Measurements from ENCODE around the gene GALNT14. TPM values are rescaled to one million over a fixed set of nuclear protein-coding genes. Genes with fewer than 3 reads are reported as not detected.

The GALNT14 gene
- total and polyA plus RNA-seq, 2 of the 13 experiments (the other 11 are each of a cell fraction or from before 2014, with no cell fraction given), result not detected

GRCh38 chr2:30974554-30974953 lies 163.7 kb downstream of the GALNT14 start (continued):
- TF ChIP-seq AGO2 (optimal IDR thresholded peaks at IDR 0.05; ENCODE audit: low read depth, low read length) (no peak), HOXA5 (CRISPR knock-in tag; IDR thresholded peaks at IDR 0.05) (no peak), ZBTB20 (CRISPR knock-in tag; IDR thresholded peaks at IDR 0.05; ENCODE audit: borderline replicate concordance, low read depth) (no peak), FOXP1 (IDR thresholded peaks at IDR 0.05) (no peak), FOXP1 (CRISPR knock-in tag; IDR thresholded peaks at IDR 0.05) (no peak), SNAPC2 (CRISPR knock-in tag; IDR thresholded peaks at IDR 0.05) (no peak)
- TF ChIP-seq, protein P1, sequence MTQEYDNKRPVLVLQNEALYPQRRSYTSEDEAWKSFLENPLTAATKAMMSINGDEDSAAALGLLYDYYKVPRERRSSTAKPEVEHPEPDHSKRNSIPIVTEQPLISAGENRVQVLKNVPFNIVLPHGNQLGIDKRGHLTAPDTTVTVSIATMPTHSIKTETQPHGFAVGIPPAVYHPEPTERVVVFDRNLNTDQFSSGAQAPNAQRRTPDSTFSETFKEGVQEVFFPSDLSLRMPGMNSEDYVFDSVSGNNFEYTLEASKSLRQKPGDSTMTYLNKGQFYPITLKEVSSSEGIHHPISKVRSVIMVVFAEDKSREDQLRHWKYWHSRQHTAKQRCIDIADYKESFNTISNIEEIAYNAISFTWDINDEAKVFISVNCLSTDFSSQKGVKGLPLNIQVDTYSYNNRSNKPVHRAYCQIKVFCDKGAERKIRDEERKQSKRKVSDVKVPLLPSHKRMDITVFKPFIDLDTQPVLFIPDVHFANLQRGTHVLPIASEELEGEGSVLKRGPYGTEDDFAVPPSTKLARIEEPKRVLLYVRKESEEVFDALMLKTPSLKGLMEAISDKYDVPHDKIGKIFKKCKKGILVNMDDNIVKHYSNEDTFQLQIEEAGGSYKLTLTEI (CRISPR knock-in tag; conservative IDR thresholded peaks at IDR 0.05), result no peak

GRCh38 chr2:30974092-30974491 lies 164.1 kb downstream of the GALNT14 start:
- POLR2A ChIA-PET, result no interaction called here
- ATAC-seq, result no peak
- Histone ChIP-seq H3K4me1 (ENCODE audit: insufficient read depth, low read length) (no peaks in the 10 kb centered on the region), H3K36me3 (replicated peaks in 1 of 2; ENCODE audit: control insufficient read depth in 1 of 2, insufficient read depth in 2 of 2, low read length in 2 of 2) (no peaks in the 10 kb centered on the region), H2AFZ (ENCODE audit: low read length) (no peak overlapping the region), H3K4me3 (replicated peaks in 1 of 3; ENCODE audit: insufficient read depth in 1 of 3, low read depth in 2 of 3, low read length in 3 of 3) (no peak overlapping the region), H3K27me3 (ENCODE audit: control insufficient read depth in 1 of 2, insufficient read depth in 2 of 2, low read length in 2 of 2) (peaks cover 4 to 56% of the 10 kb centered on the region in 2 experiments; a peak in 3 of 5 replicates), H3K9ac (ENCODE audit: insufficient read depth, low read depth, low read length) (no peak overlapping the region), H3K79me2 (ENCODE audit: insufficient read depth, low read length) (no peaks in the 10 kb centered on the region), H3K27ac (ENCODE audit: extremely low read length, insufficient read depth, low read length) (no peak overlapping the region), H3K4me2 (ENCODE audit: low read depth, low read length) (no peak overlapping the region), H3K9me3 (ENCODE audit: low read length) (no peaks in the 10 kb centered on the region), H4K20me1 (ENCODE audit: insufficient read depth, low read length) (no peaks in the 10 kb centered on the region)
- intact Hi-C loops (cut with micrococcal nuclease; ENCODE audit: unreplicated experiment) (no loop called here), in situ Hi-C loops (cut with HindIII; ENCODE audit: extremely low pct_ligation_motif_present, low pct_unique_long_range_greater_than_20kb) (no loop called here)
- no peak for DNase-seq (ENCODE audit: low spot score)
- CTCF ChIA-PET (ENCODE audit: low intra/inter-chr PET ratio, low total read pairs), result no interaction called here
- no TSS peak for BruUV-seq (replicated peaks)
- no peak for FAIRE-seq
- TF ChIP-seq ATF4 (CRISPR knock-in tag; IDR thresholded peaks at IDR 0.05) (no peak), NBN (conservative IDR thresholded peaks at IDR 0.05) (0 out of 2 replicates have a peak, but pooled peaks have one; percentile 34), ZNF274 (CRISPR knock-in tag; IDR thresholded peaks at IDR 0.05) (no peak), U2AF2 (IDR thresholded peaks at IDR 0.05; ENCODE audit: low read depth, low read length) (no peak)
- WGBS (ENCODE audit: low lambda C conversion rate), result 0% methylated on average over 1 of the region's 1 CpG
